ENCODE results near the gene ANKRD66.

Gene ANKRD66

DNA sequence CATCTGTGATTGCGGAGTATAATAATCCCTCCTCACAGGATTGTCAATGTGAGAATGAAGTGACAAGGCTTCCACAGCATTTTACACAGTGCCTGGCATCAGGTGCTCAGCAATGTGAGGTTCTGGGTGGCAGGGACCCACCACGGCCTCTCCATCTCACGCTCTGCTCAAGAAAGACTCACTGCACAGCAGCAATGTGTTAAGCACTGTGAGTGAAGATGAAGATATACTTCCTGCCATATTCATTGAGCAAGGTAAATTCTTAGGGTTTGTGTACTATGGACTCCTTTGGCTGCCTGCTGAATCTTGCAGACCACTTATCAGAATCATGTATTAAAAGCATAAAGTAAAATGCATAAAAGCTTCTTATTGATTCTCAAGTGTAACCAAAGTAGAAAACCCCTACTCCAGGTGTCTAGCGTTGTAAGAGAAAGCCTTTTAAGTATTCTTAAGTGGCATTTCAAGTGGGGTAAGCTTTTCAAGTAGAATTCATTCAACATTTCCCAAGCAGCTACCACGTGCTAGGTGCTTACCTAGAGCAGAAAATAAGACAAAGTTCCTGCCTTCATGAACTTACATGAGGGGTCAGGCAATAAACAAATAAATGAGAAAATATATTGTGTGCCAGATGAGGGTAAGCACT, 29.5 kb downstream of the ANKRD66 start:
- no peaks in the 10 kb centered on the region for H3K36me3 ChIP-seq (replicated peaks; ENCODE audit: low read depth, low read length)
- no peak overlapping the region for H3K4me3 ChIP-seq (ENCODE audit: low read length)
- H3K4me1 ChIP-seq (ENCODE audit: low read length), result peaks cover 27% of the 10 kb centered on the region
- no peak for TF ChIP-seq EZH2phosphoT487 (IDR thresholded peaks at IDR 0.05; ENCODE audit: low read depth)
- TF ChIP-seq, protein P1, sequence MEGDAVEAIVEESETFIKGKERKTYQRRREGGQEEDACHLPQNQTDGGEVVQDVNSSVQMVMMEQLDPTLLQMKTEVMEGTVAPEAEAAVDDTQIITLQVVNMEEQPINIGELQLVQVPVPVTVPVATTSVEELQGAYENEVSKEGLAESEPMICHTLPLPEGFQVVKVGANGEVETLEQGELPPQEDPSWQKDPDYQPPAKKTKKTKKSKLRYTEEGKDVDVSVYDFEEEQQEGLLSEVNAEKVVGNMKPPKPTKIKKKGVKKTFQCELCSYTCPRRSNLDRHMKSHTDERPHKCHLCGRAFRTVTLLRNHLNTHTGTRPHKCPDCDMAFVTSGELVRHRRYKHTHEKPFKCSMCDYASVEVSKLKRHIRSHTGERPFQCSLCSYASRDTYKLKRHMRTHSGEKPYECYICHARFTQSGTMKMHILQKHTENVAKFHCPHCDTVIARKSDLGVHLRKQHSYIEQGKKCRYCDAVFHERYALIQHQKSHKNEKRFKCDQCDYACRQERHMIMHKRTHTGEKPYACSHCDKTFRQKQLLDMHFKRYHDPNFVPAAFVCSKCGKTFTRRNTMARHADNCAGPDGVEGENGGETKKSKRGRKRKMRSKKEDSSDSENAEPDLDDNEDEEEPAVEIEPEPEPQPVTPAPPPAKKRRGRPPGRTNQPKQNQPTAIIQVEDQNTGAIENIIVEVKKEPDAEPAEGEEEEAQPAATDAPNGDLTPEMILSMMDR (IDR thresholded peaks at IDR 0.05; ENCODE audit: low read depth, low read length), result no peak
- no peak overlapping the region for H2AFZ ChIP-seq (ENCODE audit: low read depth, low read length)
- H3K9ac ChIP-seq (ENCODE audit: low read length), result no peak overlapping the region
- no peaks in the 10 kb centered on the region for H3K9me3 ChIP-seq (ENCODE audit: insufficient read depth, low read length)
- no peak overlapping the region for H3K27ac ChIP-seq (ENCODE audit: low read length)
- H3K27me3 ChIP-seq (ENCODE audit: low read depth, low read length), result 0 out of 2 replicates have a peak, but pooled peaks cover 5% of the 10 kb centered on the region
- no peak overlapping the region for H3K4me2 ChIP-seq (ENCODE audit: low read length)
- H3K79me2 ChIP-seq (ENCODE audit: low read length), result no peaks in the 10 kb centered on the region
- H4K20me1 ChIP-seq (ENCODE audit: insufficient read depth, low read length), result no peaks in the 10 kb centered on the region

DNA sequence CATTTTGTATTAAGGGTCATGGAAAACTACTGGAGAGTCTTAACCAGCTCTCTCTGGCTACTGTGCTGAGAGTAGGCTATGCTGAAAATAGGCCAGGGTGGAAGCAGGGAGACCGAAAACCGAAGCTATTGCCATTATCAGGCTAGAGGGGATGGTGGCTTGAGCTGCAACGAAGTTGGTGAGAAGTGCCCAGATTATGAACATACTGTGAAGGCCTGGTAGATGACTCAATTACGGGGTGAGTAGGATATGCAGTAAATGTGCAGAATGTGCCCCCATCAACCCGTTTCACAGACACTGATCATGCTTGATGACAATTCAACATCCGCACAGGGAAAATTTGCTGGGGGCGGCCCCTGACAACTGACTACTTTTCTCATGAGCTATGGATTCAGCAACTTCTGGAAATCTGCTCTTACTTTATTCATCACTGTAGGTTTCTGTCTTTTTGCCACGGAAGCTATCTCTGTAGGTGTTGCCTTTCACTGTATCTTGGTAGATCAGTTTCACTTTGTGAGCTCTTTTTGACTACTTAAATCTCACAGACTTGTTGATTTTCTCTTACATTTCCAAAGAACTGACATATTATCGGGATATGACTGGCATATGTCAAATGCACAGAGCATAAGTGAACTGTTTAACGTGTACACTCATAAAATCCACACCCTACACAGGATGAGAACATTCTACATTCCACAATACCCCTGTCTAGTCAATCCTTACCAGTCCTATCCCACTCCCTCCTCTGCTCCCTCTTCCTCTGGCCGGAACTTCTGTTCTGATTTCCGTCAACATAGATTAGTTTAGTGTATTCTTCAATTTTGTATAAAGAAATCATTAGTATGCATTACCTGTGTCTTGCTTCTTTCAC, 31.0 kb downstream of the ANKRD66 start:
- Histone ChIP-seq H2AFZ (ENCODE audit: low read depth, low read length) (no peak overlapping the region), H3K4me1 (ENCODE audit: low read length) (peaks cover 14% of the 10 kb centered on the region), H3K4me3 (ENCODE audit: low read length) (no peak overlapping the region), H4K20me1 (ENCODE audit: insufficient read depth, low read length) (no peaks in the 10 kb centered on the region), H3K9me3 (ENCODE audit: insufficient read depth, low read length) (no peaks in the 10 kb centered on the region), H3K79me2 (ENCODE audit: low read length) (no peaks in the 10 kb centered on the region), H3K4me2 (ENCODE audit: low read length) (no peak overlapping the region), H3K27me3 (ENCODE audit: low read depth, low read length) (0 out of 2 replicates have a peak, but pooled peaks cover 5% of the 10 kb centered on the region), H3K27ac (ENCODE audit: low read length) (no peak overlapping the region), H3K36me3 (replicated peaks; ENCODE audit: low read depth, low read length) (no peaks in the 10 kb centered on the region), H3K9ac (ENCODE audit: low read length) (no peak overlapping the region)
- TF ChIP-seq, protein P1 (IDR thresholded peaks at IDR 0.05; ENCODE audit: low read depth, low read length), result no peak

DNA sequence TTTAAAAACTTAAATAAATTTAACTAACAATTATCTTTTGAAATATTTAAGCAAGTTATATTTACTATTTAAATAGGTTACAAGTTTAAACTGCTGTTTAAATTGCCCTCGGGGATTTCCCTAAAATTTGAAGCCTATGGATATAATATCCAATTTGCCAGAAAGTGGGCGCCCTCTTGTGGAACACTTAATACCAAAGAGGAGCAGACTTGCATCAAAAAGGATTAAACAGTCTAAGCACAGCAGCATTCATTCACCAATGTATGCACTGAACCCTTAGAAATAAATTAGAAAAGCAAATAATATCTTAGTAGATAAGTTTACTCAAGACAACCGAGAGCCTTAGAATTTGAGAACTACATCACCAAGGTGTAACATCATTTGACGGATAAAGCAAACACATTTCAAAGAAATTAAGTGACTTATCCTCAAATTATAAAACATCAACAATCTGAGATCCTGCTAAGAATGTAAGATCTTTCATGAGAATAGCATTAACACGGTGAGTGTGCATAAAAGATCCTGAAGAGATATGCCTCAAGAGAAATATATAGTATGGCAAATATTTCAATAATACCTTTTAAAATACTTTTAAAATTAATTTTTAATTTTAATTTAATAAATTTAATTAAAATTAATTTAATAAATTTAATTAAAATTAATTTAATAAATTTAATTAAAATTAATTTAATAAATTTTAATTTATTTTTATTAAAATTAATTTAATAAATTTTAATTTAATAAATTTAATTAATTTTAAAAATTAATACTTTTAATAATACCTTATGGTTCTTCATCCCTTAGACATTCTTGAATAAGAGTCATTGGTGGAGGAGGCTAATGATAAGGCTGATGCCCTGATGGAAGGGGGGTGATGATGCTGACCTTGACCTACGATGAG, 35.0 kb downstream of the ANKRD66 start:
- TF ChIP-seq, protein P1 (IDR thresholded peaks at IDR 0.05; ENCODE audit: low read depth, low read length), result peak; percentile 90
- TF ChIP-seq EZH2phosphoT487 (IDR thresholded peaks at IDR 0.05; ENCODE audit: low read depth), result no peak
- Histone ChIP-seq H2AFZ (ENCODE audit: low read depth, low read length) (no peak overlapping the region), H4K20me1 (ENCODE audit: insufficient read depth, low read length) (no peaks in the 10 kb centered on the region), H3K4me2 (ENCODE audit: low read length) (no peak overlapping the region), H3K9ac (ENCODE audit: low read length) (no peak overlapping the region), H3K27me3 (ENCODE audit: low read depth, low read length) (0 out of 2 replicates have a peak, but pooled peaks cover 5% of the 10 kb centered on the region), H3K9me3 (ENCODE audit: insufficient read depth, low read length) (no peaks in the 10 kb centered on the region), H3K27ac (ENCODE audit: low read length) (no peak overlapping the region), H3K79me2 (ENCODE audit: low read length) (no peaks in the 10 kb centered on the region), H3K4me3 (ENCODE audit: low read length) (no peak overlapping the region), H3K4me1 (ENCODE audit: low read length) (no peaks in the 10 kb centered on the region), H3K36me3 (replicated peaks; ENCODE audit: low read depth, low read length) (no peaks in the 10 kb centered on the region)

Data from OCI-LY3 (cell line).